OCI-LY3 (cell line): Measurements from ENCODE around the gene FAM53C.

Experiments used
- CTCF ChIP-seq: fragments of 200-600, 300-600 bp; sonication (generic); IDR thresholded peaks from 2 replicates; pipeline ENCODE4 v1.5.1; 2014; ENCODE audit warnings: antibody characterized with exemption, low read length, low read depth
- EZH2phosphoT487 ChIP-seq: fragments of 200-600 bp; shearing (Covaris generic); IDR thresholded peaks from 2 replicates; pipeline ENCODE4 v1.6.1; 2018; ENCODE audit warnings: antibody characterized with exemption, mixed run types, low read depth

DNA sequence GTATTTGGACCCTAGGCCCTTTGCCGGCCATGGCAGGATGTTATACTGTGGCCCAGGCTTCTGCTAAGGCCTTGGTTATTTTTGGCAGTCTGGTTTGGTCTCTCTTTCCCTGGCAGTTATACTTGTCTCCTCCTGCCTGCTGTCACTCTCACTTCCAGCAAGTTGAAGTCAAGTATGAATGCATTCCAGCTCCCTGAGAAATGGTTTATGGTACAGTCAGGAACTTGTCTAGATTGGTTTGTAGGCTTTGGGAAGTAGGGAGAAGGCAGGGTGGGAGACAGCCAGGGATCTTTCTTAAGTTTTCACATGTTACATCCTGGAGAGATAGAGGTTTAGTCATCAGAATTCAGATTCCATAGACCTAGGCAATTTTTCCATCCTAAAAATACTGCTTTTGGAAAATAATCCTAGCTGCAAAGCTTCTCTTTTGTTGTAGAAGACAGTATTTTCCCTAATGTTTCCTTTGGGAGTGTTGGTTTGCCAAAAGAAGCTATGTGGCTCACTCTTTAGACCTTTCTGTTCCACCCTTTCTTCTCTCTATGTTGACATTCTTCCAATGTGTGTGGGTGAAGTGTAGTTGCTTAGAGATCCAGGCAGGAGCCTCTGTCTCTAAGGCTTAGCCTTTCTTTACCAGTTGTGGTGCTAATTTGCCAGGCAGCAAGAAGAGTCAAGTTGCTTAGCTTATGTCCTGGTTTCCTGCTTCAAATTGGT lies 11.9 kb downstream of the FAM53C start:
- TF ChIP-seq CTCF (no peak), EZH2phosphoT487 (no peak)
